Dedifferentiated amniotic fluid mesenchymal stem cell (primary cell): Measurements from ENCODE around the gene PLEKHB1.
A peak's percentile ranks its signal among the peaks of the same experiment; 100 is the strongest.

Experiments used
- DNase-seq: peaks from one replicate; pipeline ENCODE4 v3.0.0-alpha.2; 2016; ENCODE audit errors: extremely low spot score

The PLEKHB1 gene

DNA sequence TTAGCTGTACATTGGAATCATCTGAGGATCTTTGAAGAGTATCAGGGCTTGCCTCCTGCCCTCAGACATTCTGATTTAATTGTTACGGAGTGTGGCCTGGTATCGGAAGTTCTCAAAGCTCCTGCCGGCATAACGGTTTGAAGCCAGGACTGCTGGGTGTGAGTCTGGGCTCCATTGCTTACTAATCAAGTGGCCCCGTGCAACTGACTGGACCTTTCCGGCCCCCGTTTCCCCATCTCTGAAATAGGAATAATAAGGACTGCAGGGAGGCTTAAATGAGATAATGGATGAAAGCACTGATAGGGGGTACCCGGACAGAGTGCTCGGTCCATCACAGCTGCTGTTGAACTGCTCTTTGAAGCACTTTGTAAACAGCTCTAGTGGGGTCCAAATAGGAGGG lies 1.7 kb downstream of the PLEKHB1 start:
- DNase-seq, result no peak

DNA sequence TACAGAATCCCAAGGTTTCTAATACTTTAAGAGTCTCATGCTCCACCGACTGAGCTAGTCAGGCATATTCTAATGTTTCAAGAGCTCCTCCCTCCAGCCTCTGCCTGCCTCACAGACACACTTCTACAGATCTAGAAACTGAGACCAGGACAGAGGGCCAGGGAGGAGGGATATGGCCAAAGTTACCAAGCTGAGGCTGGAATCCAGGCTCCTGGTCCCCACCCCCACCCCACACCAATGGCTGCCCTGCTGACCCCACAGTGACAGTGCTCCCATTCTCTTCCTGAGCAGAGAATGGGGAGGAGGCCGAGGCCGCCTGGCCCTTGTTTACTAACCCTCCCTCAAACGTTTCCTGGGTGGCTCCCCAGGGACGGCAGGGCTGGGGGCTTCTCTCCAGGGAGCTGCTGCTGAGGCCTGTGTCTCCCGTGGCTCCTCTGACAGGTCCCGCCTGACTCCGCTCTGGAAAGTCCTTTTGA lies 2.2 kb downstream of the PLEKHB1 start:
- DNase-seq, result no peak

DNA sequence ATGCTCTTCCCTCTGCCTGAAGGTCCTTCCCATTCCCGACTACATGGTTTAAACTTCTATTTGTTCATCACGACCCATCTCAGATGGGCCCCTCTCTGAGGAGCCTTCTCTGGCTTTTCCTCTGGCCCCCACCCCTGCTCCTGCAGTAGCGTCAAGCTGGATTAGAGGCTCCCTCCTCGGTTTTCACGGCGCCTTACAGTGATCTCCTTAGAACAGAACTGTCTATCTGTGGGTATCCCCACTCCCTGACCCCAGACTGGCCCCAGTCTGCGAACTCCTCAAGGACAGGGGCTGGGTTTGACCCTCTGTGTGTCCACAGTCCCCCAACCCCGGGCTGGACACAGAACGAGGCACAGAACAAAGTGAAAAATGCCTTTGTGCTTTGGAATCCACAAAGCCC lies 2.8 kb downstream of the PLEKHB1 start:
- no peak for DNase-seq

DNA sequence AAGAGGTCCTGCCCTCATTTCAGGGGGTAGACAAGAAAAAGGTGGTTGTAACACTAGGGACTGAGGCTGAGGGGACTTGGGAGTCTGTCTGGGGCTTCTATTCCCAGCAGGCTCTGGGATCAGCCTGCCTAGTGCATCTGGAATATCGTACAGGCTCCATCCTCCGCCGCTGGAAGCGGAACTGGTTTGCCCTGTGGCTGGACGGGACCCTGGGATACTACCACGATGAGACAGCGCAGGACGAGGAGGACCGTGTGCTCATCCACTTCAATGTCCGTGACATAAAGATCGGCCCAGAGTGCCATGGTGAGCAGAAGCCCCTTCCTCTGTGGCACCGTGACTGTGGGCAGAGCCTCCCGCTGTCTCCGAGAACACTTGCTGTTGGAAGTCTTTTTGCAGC lies 4.0 kb downstream of the PLEKHB1 start:
- DNase-seq, result no peak

DNA sequence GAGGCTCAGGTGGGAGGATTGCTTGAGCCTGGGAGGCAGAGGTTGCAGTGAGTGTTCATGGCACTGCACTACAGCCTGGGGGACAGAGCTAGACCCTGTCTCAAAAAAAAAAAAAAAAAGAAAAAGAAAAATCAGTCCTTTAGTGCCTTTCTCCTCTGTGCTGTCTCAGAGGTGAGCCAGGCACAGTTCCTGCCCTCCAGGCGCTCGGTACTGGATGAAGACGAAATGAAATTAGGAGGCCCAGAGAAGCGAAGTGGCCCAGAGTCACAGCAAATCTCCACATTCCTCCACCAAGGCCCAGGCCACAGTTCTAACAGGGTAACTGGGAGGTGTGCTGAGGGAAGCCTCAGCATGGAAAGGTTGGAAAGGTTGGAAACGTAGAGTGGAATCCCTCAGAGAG lies 4.9 kb downstream of the PLEKHB1 start:
- DNase-seq, result no peak

DNA sequence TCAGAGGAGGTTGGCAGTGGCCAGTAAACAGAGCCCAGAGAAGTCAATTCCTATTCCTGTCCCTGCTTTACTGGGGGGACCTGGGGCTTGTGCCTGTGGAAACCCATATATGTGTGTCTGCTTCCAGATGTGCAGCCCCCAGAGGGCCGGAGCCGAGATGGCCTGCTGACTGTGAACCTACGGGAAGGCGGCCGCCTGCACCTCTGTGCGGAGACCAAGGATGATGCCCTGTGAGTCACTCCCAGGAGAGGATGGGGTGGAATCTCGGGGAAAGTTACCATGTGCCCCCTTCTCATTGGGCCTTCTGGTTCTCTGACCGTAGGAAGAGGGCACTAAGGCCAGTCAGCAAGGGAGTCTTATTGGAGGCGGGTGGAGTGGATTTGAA lies 5.3 kb downstream of the PLEKHB1 start:
- no peak for DNase-seq

DNA sequence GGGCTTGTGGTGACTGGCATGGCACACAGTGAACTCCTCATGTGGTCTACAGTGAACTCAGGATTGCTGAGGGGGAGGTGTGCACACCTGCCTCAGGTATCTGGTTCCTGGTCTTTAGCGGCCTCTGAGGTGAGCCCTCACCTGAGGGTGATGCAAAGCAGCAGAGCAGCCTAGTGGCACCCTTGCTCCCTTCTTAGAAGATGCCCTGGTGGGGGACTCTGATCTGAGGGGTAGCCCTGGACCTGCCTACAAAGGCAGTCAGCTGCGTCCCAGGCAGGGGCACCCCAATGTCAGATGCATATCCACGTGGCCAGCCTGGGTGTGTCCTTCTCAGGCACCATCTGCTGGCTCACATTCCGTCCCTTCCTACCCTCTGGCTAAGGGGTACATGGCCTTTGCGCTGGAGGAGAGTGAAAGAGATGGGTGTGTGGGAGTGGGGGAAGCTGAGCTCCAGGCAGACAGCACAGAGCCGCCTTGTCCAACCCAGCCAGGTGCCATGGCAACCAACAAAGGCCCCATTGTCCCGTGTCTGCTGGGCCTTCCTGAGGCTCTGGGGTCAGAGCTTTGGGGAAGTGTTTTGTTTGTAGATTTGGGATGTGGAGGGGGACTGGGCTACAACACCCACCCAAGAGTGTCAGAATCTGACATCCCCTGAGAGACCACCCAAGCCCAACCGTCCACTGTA lies 5.8 kb downstream of the PLEKHB1 start:
- DNase-seq, result no peak

DNA sequence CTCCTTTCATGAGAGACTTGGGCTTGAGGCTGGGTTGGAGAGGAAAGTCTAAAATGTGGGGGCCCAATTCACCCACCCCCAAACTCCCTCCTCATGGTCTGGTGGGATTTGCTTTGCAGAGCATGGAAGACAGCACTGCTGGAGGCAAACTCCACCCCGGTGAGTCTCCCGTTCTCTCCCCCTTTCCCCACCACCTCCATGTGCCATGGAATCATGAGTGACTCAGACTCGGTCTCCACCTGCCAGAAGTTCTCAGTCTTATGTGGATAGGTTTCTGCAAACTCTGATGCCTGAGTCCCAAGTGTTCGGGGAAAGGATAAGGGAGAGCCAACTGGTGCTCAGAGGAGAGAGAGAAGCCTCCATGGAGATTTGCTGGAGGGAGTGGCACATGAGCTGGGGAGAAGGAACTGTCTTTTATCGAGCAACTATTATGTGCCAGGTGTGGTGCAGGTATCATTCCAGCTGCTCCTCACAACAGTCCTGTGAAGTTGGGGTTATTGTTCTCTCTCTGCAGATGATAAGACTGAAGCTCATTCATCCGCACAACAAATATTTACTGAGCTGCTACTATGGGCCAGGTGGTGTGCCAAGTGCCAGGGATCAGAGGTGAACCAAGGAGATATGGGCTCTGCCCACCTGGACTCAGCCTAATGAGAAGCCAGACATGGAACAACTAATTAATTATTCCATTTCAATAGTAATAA lies 6.6 kb downstream of the PLEKHB1 start:
- DNase-seq, result no peak

DNA sequence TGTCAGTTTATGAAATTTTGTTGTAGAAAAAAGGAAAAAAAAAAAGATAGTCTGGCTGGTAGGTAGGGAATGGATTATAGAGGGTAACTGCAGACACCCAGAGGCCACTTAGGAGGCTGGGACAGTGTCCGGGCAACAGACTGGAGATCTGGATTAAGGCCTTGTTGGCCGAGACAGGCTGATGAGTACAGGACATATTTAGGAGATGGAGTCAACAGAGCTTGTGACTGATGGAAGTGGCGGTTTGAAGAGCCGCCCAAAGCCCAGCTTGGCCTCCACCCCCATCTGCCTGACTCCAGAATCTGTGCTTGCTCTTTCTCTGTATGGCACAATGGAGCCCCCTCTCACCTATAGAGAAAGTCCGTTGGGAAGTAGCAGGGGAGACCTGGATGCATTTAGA lies 7.6 kb downstream of the PLEKHB1 start:
- no peak for DNase-seq

DNA sequence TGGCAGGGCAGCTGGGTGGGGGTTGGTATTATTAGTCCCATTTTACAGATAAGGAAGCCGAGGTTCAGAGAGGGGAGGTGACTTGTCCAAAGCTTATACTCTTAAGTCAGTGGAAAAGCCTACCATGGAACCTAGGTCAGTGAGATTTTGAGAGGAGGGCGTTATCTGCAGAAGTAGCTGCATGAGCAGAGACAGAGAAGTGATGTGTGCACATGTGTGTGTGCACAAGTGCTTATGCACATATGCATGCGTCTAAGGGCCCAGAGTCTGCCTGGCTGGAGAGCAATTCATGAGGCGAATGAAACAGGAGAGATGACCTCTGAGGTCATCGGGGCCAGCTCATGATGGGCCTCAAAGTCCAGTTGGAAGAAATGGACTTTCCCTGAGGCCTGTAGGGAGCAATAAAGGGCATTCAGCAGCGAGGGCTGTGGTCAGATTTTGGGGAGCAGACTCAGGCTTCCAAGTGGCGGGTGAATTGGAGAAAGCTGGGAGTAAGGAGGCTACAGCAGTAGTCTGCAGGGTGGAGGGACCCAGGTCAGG lies 8.2 kb downstream of the PLEKHB1 start:
- DNase-seq, result no peak

DNA sequence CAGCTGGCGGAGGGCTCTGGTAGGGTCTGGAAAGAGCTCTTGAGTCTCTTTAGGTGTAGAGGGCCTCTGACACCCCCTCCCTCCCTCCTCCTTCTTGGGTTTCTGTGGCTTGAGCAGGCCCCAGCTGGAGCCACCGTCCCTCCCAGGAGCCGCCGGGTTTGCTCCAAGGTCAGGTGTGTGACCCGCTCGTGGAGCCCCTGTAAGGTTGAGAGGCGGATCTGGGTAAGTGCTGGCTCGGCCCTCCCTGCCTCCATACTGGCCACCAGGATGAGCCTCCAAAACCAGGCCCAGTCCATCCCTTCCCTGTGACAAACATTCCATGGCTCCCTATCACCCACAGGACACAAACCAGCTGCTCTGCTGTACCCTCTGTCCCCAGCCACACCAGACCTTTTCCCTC lies 9.3 kb downstream of the PLEKHB1 start:
- DNase-seq, result no peak

DNA sequence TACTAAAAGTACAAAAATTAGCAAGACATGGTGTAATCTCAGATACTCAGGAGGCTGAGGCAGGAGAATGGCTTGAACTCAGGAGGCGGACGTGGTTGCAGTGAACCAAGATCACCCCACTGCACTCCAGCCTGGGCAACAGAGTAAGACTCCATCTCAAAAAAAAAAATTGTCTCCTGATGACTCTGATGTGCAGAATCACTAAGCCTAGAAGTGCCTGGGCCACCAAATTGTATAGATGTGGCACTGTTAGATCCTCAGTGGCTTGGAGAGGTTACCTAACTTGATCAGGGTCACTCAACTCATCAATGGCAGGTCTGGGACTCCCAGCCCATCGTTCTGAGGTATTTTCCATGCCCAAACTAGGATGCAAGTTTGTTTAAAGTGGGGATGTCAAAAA lies 10.6 kb downstream of the PLEKHB1 start:
- DNase-seq, result no peak

DNA sequence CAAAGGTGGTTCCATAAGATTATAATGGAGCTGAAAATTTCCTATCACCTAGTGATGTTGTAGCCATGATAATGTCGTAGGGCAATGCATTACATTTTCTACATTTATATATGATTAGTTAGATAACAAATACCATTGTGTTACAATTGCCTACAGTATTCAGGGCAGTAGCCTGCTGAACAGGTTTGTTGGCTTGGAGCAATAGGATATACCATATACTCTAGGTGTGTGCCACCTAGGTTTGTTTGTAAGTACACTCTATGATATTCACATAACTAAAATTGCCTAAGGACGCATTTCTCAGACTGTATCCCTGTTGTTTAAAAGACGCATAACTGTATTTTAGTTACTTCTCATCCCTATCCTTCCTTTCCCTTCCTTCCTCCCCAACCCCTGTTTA lies 13.6 kb downstream of the PLEKHB1 start:
- no peak for DNase-seq

DNA sequence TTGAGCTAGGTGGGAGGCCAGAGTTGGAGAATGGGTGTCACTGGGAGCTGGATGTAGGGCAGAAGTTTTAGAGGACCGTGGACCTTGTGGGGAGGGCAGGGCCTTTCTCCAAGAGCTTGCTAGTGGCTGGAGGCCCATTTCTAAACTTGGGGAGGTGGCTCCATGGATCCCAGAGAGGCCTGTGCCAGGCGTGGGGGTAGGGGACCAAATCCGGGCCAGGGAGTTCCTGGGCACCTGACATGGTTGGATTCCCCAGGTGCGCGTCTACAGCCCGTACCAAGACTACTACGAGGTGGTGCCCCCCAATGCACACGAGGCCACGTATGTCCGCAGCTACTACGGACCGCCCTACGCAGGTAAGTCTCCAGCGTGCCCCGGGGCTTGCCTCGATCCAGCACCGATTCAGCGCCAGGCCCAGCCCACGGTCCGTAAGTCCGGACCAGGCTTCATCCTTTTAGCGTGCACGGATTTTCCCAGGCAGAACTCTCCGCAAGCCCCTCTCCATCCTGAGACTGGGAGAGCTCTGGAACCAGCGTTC lies 14.2 kb downstream of the PLEKHB1 start:
- no peak for DNase-seq

DNA sequence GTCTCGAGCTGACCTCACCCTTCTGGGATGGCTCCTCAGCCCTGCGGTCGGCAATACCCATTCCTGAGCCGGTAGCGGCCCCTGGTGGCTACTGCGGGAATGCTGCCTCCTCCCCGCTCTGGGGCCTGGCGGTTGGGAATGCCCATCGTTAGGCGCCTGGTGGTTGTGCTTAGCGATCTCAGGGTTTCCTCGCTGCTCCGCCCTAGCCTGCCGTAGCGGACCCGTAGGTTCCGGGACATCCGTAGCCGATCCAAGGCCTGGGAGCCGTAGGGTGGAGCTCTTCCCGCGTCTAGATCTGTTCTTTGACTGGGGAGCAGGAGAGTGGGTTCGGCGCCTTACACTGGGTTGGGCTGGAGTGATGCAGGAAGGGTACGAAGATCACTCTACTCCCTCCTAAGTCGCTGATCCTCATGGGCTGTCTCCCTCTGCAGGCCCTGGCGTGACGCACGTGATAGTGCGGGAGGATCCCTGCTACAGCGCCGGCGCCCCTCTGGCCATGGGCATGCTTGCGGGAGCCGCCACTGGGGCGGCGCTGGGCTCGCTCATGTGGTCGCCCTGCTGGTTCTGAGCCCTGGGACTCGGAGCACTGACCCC lies 14.8 kb downstream of the PLEKHB1 start:
- DNase-seq, result peak; percentile 78

DNA sequence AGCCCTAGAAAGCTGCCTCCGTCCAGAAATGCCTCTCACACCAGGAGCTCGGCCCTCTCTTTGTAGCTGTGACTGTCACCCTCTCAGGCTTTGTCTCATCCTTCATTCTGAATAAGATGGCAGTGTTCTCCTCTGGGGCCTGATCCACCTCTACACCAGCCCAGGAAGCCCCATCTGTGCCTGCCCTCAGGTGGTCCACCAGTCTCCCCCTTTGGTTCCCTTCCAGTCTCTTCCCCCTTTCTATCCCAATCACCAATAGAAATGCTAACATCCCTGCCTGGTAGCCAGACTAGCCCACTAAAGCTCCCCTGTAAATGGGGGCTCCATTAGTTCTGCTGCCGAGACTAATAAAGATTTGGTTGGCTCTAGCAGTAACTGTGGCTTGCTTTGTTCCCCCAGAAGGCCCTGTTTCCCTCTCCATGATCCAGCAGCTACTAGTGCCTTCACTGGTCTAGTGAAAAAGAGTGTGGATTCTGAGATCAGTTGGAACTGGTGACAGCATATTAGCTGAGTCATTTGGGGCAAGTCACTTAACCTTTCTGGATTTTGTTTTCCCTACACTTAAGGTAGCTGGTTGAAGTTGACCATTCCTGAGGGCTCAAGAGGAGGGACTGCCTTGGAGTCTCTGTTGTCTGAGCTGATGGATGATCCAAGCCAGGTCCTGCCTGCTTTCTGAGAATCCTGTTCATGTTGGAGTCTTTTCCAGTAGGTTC lies 16.2 kb downstream of the PLEKHB1 start:
- no peak for DNase-seq

DNA sequence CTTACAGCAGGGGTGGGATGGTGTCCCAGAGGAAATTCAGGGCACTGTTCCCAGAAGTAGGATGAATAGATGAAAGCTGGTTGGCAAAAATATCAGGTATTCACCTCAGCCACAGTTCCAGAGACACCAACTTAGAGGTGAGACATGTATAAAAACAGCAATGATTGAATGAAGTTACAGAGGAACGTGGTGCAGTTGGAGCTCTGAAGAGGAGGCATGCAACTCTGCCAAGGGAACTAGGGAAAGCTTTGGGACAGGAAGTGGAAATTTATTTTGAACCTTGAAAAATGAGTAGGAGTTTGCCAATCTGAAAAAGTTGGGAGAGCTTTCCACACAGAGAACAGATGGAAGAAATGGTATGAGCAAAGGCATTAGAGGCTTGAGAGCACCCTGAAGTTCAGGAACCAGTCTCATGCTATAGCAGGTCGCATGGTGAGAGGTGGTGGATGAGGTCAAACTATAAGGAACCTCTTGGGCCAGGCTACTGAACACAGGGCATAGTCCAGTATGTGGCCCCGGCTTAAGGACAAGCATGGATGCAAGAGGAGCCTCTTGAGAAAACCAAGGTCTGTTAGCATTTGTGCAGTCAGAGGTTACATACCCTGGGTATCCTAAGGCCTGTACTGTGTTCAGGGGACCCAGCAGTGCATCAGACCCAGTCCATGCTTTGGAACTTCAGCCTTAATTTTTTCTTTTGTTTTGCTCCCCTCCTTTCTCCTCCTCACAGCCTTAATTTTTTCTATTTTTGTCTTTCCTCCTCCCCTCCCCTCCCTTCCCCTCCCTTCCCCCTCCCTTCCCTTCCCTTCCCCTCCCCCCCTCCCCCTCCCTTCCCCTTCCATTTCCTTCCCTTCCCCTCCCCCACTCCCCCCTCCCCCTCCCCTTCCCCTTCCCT lies 17.5 kb downstream of the PLEKHB1 start:
- DNase-seq, result no peak

DNA sequence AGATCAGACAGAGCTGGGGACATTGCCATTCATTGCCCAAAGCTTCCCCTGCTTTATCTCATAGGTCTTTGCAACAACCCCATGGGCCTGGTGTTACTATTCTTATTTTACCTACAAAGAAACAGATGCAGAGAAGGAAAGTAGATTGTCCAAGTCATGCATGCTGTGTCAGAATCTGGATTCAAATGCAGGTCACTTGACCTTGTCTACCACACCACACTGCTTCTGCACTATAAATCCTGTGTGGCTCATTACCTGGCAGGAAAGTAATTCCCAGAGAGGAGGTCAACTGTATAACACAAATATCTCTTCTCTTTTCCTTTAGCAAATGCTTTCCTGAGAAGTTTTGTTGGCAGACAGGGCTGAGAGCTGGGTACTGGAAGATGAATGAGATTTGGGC lies 18.5 kb downstream of the PLEKHB1 start:
- DNase-seq, result no peak

DNA sequence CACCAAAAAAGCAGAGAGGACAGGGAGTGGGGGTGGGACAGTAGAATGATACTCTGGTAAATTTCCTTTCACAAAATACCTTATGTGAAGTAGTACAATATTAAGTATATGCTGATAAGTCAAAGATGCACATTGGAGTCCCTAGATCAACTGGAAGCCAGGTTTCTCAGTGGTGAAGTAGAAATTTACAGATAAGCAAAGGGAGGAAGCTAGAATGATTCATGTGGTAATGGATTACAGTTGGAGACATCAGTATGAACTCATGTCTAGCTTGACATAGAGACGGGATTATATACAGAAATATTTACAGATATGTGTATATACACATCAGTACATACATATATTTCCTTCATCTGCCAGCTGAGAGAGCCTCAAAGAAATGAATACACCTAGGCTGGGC lies 21.5 kb downstream of the PLEKHB1 start:
- no peak for DNase-seq

DNA sequence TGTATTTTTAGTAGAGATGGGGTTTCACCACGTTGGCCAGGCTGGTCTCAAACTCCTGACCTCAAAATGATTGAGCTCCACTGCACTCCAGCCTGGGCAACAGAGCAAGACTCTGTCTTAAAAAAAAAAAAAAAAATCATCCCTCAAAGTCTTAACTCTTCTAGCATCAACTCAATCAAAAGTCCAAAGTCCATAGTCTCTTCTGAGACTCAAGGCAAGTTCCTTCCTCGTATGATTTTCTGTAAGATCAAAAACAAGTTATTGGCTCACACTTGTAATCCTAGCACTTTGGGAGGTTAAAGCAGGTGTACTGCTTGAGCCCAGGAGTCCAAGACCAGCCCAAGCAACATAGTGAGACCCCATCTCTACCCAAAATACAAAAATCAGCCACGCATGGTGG lies 24.4 kb downstream of the PLEKHB1 start:
- DNase-seq, result no peak

DNA sequence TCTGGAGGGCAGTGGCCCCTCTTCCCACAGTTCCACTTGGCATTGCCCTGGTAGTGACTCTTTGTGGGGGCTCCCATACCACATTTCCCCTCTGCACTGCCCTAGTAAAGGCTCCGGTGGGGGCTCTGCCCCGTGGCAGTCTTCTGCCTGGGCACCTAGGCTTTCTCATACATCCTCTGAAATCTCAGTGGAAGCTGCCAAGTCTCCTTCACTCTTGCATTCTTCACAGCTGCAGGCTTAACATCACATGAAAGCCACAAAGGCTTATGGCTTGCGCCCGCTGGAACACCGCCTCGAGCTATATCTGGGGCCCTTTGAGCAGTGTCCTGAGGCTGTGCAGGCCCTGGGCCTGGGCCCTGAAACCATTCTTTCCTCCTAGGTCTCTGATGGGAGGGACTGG lies 25.3 kb downstream of the PLEKHB1 start:
- DNase-seq, result no peak
